Measurements from ENCODE around the gene LSM5. TPM values are rescaled to one million over a fixed set of nuclear protein-coding genes. Genes with fewer than 3 reads are reported as not detected.
A peak's percentile ranks its signal among the peaks of the same experiment; 100 is the strongest.
"Not testable (repeated sequence)": the region's sequence is repeated elsewhere in the genome, so short reads cannot be mapped to it uniquely, and the experiment has no call there.

The LSM5 gene
- polyA plus RNA-seq, 2 of the 4 experiments (the other 2 are of a cell fraction), result 128 to 158 TPM

DNA sequence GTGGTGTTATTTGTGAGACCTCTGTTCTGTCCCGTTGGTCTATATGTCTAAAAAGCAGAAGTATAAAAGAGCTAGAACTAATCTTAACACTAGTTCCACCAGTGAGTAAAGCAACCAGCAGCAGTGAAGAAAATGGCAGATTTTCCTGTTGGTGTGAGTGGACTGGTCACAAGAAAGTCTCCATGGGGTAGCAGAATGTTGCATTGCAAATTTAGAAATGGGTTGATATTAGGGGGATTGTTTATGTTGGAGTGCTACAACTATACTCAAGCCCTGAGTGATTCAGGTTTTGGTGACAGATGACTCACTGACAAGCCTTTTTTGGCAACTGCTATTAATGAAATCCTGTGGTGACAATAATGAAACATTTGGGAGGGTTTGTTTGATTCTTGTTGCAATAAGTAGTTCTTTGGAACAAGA is 10.8 kb upstream of the LSM5 start:
- Histone ChIP-seq H3K27ac (peak overlapping the region; percentile 13 to 85; a peak in 5 of 6 replicates), H3K4me3 (no peak overlapping the region), H3K4me2 (peak overlapping the region; percentile 70), H3K9me3 (no peaks in the 10 kb centered on the region), H3K4me1 (peaks cover 52% of the 10 kb centered on the region)
- ChIA-PET POLR2A (no interaction called here), CTCF (interaction anchor here (1.4 kb wide), 1 partner anchor 442 kb away, joined by 3 read pairs; no protein-coding TSS in a partner anchor)
- TF ChIP-seq GATA3 (IDR thresholded peaks at IDR 0.05; ENCODE audit: borderline replicate concordance), result no peak
- peak; percentile 58; the same call in 1 of the 2 replicates for TF ChIP-seq FOSL2 (IDR thresholded peaks at IDR 0.05)
- peak; percentile 76 for TF ChIP-seq FOSL2 (CRISPR knock-in tag; IDR thresholded peaks at IDR 0.05)
- TF ChIP-seq, protein P1, sequence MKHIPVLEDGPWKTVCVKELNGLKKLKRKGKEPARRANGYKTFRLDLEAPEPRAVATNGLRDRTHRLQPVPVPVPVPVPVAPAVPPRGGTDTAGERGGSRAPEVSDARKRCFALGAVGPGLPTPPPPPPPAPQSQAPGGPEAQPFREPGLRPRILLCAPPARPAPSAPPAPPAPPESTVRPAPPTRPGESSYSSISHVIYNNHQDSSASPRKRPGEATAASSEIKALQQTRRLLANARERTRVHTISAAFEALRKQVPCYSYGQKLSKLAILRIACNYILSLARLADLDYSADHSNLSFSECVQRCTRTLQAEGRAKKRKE (CRISPR knock-in tag; IDR thresholded peaks at IDR 0.05; ENCODE audit: low read depth), result no peak
- TF ChIP-seq JUNB (IDR thresholded peaks at IDR 0.05), result peak; percentile 43; the same call in 1 of the 2 replicates
- DNase-seq (ENCODE audit: low read depth in 1 of 2, low spot score in 1 of 2) (no peak), ATAC-seq (peak; percentile 53 to 54; a peak in 5 of 6 replicates), FAIRE-seq (no peak)
- 13% methylated on average over 1 of the region's 1 CpG for WGBS (ENCODE audit: missing lambda C conversion rate)

DNA sequence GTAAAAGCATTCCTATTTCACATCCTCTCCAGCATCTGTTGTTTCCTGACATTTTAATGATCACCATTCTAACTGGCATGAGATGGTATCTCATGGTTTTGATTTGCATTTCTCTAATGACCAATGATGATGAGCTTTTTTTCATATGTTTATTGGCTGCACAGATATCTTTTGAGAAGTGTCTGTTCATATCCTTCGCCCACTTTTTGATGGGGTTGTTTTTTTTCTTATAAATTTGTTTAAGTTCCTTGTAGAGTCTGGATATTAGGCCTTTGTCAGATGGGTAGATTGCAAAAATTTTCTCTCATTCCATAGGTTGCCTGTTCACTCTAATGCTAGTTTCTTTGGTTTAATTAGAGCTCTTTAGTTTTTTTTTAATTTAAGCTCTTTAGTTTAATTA is 10.0 kb upstream of the LSM5 start:
- CTCF ChIA-PET, result interaction anchor here (1.4 kb wide), 1 partner anchor 443 kb away, joined by 3 read pairs; no protein-coding TSS in a partner anchor
- DNase-seq (ENCODE audit: low read depth in 1 of 2, low spot score in 1 of 2); H3K9me3 ChIP-seq; POLR2A ChIA-PET; H3K4me3 ChIP-seq; FAIRE-seq; ATAC-seq: not testable (repeated sequence)
- Histone ChIP-seq H3K4me2 (peak overlapping the region; percentile 70), H3K27ac (peak overlapping the region in 1 of 2 experiments; percentile 85; a peak in 2 of 6 replicates), H3K4me1 (peaks cover 45% of the 10 kb centered on the region)
- 94% methylated on average over 1 of the region's 1 CpG for WGBS (ENCODE audit: missing lambda C conversion rate)

GRCh38 chr7:32499755-32500154 is 9.6 kb upstream of the LSM5 start:
- not testable (repeated sequence) for H3K4me2 ChIP-seq; DNase-seq (ENCODE audit: low read depth in 1 of 2, low spot score in 1 of 2); FAIRE-seq; ATAC-seq; H3K4me3 ChIP-seq; H3K27ac ChIP-seq; H3K9me3 ChIP-seq
- CTCF ChIA-PET, result interaction anchor here (1.4 kb wide), 1 partner anchor 443 kb away, joined by 3 read pairs; no protein-coding TSS in a partner anchor
- H3K4me1 ChIP-seq, result peaks cover 43% of the 10 kb centered on the region
- WGBS (ENCODE audit: missing lambda C conversion rate), result 69% methylated on average over 2 of the region's 2 CpGs
- POLR2A ChIA-PET, result interaction anchor here (0.7 kb wide), 1 partner anchor 1091 kb away, joined by 4 read pairs; no protein-coding TSS in a partner anchor
- TF ChIP-seq KDM1A (IDR thresholded peaks at IDR 0.05; ENCODE audit: low read depth), result peak; percentile 86; the same call in 1 of the 2 replicates

- 3% methylated on average over 10 of the region's 10 CpGs for whole genome bisulfite sequencing (ENCODE audit: missing lambda C conversion rate)
- no peaks in the 10 kb centered on the region for H3K9me3 ChIP-seq
- H3K4me1 ChIP-seq, result peaks cover 27% of the 10 kb centered on the region
- peak overlapping the region; percentile 70 for H3K4me2 ChIP-seq
- no peak for TF ChIP-seq FOSB (CRISPR knock-in tag; IDR thresholded peaks at IDR 0.05)
- no peak for TF ChIP-seq POLR2A (IDR thresholded peaks at IDR 0.05; ENCODE audit: low read length)
- TF ChIP-seq CBX8 (IDR thresholded peaks at IDR 0.05), result no peak
- TF ChIP-seq, protein P2, sequence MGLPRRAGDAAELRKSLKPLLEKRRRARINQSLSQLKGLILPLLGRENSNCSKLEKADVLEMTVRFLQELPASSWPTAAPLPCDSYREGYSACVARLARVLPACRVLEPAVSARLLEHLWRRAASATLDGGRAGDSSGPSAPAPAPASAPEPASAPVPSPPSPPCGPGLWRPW (IDR thresholded peaks at IDR 0.05), result no peak
- no peak for TF ChIP-seq CEBPB (IDR thresholded peaks at IDR 0.05)
- no peak for TF ChIP-seq BHLHE40 (IDR thresholded peaks at IDR 0.05; ENCODE audit: low read depth, low read length)
- TF ChIP-seq FOSL2 (IDR thresholded peaks at IDR 0.05), result no peak
- no peak for TF ChIP-seq FOSL2 (CRISPR knock-in tag; IDR thresholded peaks at IDR 0.05)
- TF ChIP-seq TP53 (CRISPR knock-in tag; IDR thresholded peaks at IDR 0.05), result no peak
- TF ChIP-seq RNF2 (IDR thresholded peaks at IDR 0.05; ENCODE audit: borderline replicate concordance, low read depth), result no peak
- TF ChIP-seq MAX (IDR thresholded peaks at IDR 0.05), result no peak
- no peak for TF ChIP-seq HOXB13 (CRISPR knock-in tag; IDR thresholded peaks at IDR 0.05; ENCODE audit: low read depth)
- TF ChIP-seq EHMT2 (IDR thresholded peaks at IDR 0.05; ENCODE audit: low read depth), result no peak
- no peak for TF ChIP-seq EP300 (IDR thresholded peaks at IDR 0.05)
- TF ChIP-seq HEYL (CRISPR knock-in tag; IDR thresholded peaks at IDR 0.05), result no peak
- TF ChIP-seq HDAC2 (IDR thresholded peaks at IDR 0.05), result no peak
- POLR2A ChIA-PET, result interaction anchor here (1.1 to 1.5 kb wide), 6 partner anchors 10 to 446 kb away, joined by 3 to 14 read pairs (median 3); no protein-coding TSS in a partner anchor
- H3K4me3 ChIP-seq, result peak overlapping the region; percentile 88
- ATAC-seq, result no peak; a peak in 1 of 6 replicates
- peak; percentile 23 to 30 for DNase-seq (ENCODE audit: low read depth in 1 of 2, low spot score in 1 of 2)
- peak overlapping the region; percentile 99 to 100 for H3K27ac ChIP-seq
- CTCF ChIA-PET, result interaction anchor here (0.9 kb wide), 1 partner anchor 447 kb away, joined by 3 read pairs; no protein-coding TSS in a partner anchor
- peak; percentile 39 for FAIRE-seq
Observed at GRCh38 chr7:32496052-32496813, 6.1 kb upstream of the LSM5 start.

Measured in A549 (cell line).